Osteocyte (in vitro differentiated cells): ENCODE data around the gene FAIM2. TPM values are rescaled to one million over a fixed set of nuclear protein-coding genes. Genes with fewer than 3 reads are reported as not detected.

Experiments
- DNase-seq: peaks from one replicate; pipeline ENCODE4 v3.0.0; 2021; ENCODE audit warnings: mixed read lengths; ENCODE audit not compliant: unreplicated experiment; ENCODE audit errors: extremely low spot score
- H3K27ac Mint-ChIP-seq: one replicate; pipeline ENCODE4 v1.8.0; 2021; ENCODE audit warnings: mild to moderate bottlenecking, mixed read lengths; ENCODE audit not compliant: unreplicated experiment
- H3K27me3 Mint-ChIP-seq: one replicate; pipeline ENCODE4 v1.8.0; 2021; ENCODE audit warnings: mixed read lengths; ENCODE audit not compliant: unreplicated experiment
- H3K36me3 Mint-ChIP-seq: one replicate; pipeline ENCODE4 v1.8.0; 2021; ENCODE audit warnings: mixed read lengths; ENCODE audit not compliant: unreplicated experiment
- H3K4me1 Mint-ChIP-seq: one replicate; pipeline ENCODE4 v1.8.0; 2021; ENCODE audit warnings: mixed read lengths; ENCODE audit not compliant: unreplicated experiment
- H3K4me3 Mint-ChIP-seq: one replicate; pipeline ENCODE4 v1.8.0; 2021; ENCODE audit warnings: mild to moderate bottlenecking, moderate library complexity, mixed read lengths; ENCODE audit not compliant: unreplicated experiment
- H3K9me3 Mint-ChIP-seq: one replicate; pipeline ENCODE4 v1.8.0; 2021; ENCODE audit warnings: mixed read lengths; ENCODE audit not compliant: unreplicated experiment
- CTCF ChIP-seq: fragments of 200-600 bp; sonication (generic); IDR thresholded peaks from 2 replicates; pipeline ENCODE4 v1.5.0; 2021; ENCODE audit warnings: antibody characterized with exemption, mild to moderate bottlenecking, moderate library complexity
- total RNA-seq: library from RNA; stranded (reverse); gene quantifications from 2 replicates; pipeline ENCODE4 v1.2.1, GENCODE V29; 2021

The FAIM2 gene
- total RNA-seq, 1 donor from 2014 or later = 1.5 TPM

- peaks cover 51% of the 10 kb centered on the region for H3K27me3 Mint-ChIP-seq
- DNase-seq = no peak
- no peaks in the 10 kb centered on the region for H3K36me3 Mint-ChIP-seq
- TF ChIP-seq CTCF = no peak
- H3K4me1 Mint-ChIP-seq = no peaks in the 10 kb centered on the region
- no peak overlapping the region for H3K4me3 Mint-ChIP-seq
- H3K9me3 Mint-ChIP-seq = no peaks in the 10 kb centered on the region
- H3K27ac Mint-ChIP-seq = no peak overlapping the region
Measured at GRCh38 chr12:49888461-49889151, 15.1 kb downstream of the FAIM2 start.

- Mint-ChIP-seq H3K4me3 (no peak overlapping the region), H3K27me3 (peaks cover 51% of the 10 kb centered on the region), H3K4me1 (no peaks in the 10 kb centered on the region), H3K9me3 (no peaks in the 10 kb centered on the region), H3K36me3 (no peaks in the 10 kb centered on the region), H3K27ac (no peak overlapping the region)
- no peak for DNase-seq
- TF ChIP-seq CTCF = no peak
Measured at GRCh38 chr12:49887536-49888401, 15.9 kb downstream of the FAIM2 start.

DNA sequence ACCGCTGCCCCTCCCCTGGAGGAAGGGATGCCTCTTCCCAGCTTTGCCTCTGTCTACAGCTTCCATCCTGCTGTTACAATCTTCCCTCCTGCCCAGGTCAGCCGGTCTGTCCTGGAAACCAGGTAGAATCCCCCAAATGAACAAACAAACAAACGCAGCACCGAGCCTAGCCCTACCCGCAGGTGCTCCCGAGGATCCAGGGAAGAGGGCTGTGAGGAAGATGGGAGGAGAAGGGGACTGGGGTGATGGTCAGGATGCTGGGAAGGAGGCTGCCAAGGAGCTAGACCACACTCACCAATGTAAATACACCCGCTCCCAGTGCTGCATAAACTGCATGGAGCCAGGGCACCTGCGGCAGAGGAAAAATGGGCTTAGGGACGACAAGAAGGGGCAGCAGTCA, 16.6 kb downstream of the FAIM2 start:
- DNase-seq = no peak
- no peaks in the 10 kb centered on the region for H3K9me3 Mint-ChIP-seq
- peaks cover 46% of the 10 kb centered on the region for H3K27me3 Mint-ChIP-seq
- H3K4me3 Mint-ChIP-seq = no peak overlapping the region
- no peaks in the 10 kb centered on the region for H3K36me3 Mint-ChIP-seq
- H3K27ac Mint-ChIP-seq = no peak overlapping the region
- H3K4me1 Mint-ChIP-seq = no peaks in the 10 kb centered on the region
- TF ChIP-seq CTCF = no peak

DNA sequence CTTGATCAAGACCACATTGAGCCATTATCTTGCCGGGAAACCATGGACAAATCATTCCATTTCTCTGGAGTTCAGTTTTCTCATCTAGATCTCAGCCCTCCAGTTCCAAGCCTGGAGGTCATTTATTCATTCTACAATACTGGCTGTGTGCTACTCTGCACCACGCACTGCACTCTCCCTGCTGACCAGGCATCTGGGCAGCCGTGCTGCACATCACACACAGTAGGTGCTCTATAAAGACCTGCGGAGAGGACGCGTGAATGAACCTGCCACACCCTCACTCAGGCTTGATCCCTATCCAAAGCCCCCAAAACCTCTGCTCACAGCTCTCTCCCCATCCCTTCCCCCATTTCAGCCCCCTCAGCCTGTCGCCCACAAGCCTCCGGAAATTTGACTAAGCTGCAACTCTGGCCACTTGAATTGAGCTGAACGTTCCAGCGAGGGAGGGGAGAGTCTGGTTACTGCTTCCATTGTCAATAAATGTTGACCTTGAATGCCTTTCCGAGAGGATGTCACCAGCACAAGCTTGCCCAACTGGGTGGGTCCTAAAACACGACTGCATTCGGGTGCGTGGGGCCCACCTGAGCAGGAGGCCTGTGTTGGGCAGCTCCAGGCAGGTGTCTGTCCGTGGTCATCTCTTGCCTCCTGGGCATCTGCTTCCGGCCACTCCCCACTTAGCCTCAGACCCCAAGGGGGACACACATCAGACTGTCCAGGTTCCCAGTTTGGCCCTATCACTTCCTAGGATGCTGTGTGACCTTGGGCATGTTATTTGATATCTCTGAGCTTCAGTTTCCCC, 17.8 kb downstream of the FAIM2 start:
- Mint-ChIP-seq H3K9me3 (no peaks in the 10 kb centered on the region), H3K36me3 (no peaks in the 10 kb centered on the region), H3K27ac (no peak overlapping the region), H3K4me3 (no peak overlapping the region), H3K4me1 (no peaks in the 10 kb centered on the region), H3K27me3 (peaks cover 38% of the 10 kb centered on the region)
- no peak for DNase-seq
- no peak for TF ChIP-seq CTCF
